Activated CD4-positive, alpha-beta T cell treated with anti-CD3 and anti-CD28 coated beads, Interleukin-2, amount 50 U/mL, for 4 hours (primary cell): ENCODE measurements around the gene CALHM2.

ENCODE experiments used
- DNase-seq, 2 experiments: peaks; one replicate each; pipeline ENCODE4 v3.0.0-alpha.2; 2020

CALHM2 gene

DNA sequence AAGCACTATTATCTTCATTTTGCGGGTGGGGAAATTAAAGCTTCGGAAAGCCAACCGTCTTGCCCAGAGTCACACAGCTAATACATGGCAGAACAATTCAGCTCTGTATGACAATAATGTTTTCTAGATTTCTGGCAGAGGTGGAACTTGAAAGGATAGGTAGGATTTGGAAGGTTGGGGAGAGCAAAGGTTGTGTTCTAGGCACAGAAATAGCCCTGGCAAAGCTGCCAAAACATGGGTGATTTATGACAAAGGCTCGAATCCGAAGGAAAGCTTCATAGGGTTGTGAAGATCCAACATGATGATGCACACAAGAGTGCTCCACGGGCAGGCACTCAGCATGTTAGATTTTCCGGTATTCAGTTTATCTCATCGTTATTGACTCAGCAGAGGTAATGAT, 36.6 kb downstream of the CALHM2 start:
- DNase-seq, result no peak

DNA sequence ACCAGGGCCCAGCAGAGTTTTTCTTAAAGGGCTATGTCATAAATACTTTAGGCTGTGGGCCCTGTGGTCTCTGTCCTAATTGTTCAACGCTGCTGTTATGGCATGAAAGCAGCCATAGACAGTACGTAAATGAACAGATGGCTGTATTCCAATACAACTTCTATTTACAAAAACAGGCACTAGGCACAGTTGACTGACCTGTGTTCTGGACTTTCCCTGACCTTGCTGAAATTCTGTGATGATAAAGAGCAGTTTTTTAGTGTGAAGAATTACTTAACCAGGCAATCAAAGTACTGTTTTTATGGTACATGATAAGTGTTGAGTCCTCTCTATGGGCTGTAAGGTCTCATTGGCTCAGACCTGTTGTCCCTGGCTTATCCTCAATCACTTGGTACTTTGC, 38.6 kb downstream of the CALHM2 start:
- DNase-seq, result no peak

DNA sequence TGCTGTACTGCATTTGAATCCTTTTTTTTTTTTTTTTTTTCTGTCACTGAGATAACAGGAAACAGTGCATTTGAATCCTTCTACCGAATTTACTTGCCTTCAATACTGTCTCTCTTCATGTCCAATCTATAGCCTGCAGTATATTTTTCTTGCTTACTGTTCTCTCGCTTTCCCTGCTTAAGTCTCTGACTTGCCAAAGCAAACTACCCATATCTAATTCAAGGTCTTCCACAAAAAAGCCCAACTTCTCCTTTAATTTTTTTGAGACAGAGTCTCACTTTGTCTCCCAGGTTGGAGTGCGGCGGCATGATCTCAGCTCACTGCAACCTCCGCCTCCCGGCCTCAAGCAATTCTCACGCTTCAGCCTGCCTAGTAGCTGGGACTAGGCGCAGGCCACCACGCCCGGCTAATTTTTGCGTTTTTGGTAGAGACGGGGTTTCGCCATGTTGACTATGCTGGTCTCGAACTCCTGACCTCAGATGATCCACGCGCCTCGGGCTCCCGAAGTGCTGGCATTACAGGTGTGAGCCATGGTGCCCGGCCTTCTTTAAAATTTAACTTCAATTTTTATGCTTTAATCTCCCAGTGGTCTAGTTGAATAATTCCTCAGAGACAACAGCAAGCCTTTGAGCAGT, 54.9 kb downstream of the CALHM2 start:
- no peak for DNase-seq

DNA sequence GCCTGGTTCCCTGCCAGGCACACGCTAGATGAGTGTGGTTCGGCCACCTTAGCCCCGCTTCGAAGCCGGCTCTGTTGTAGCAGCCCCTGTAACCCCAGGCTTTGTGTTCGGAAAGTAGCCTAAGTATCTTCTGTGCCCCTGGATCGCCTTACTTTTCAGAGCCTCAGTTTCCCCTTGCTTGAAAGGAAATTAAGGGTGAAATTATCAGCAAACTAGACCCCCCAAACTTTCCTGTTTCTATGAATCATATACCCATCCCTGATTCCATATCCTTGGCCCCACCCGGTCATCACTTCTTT, 55.4 kb downstream of the CALHM2 start:
- no peak for DNase-seq
